Testis (tissue), 2 donors: ENCODE measurements around the gene PTPRN2.

ENCODE experiments used
- POLR2A ChIP-seq: fragments of 450-650 bp; IDR thresholded peaks from one replicate; pipeline ENCODE4 v1.6.1; 2017; ENCODE audit warnings: antibody characterized with exemption, mild to moderate bottlenecking, moderate library complexity
- TF ChIP-seq, protein P1 (sequence below), 3 experiments: fragments of 450-650 bp in 2 of 3; fragments of 200-600 bp in 1 of 3; sonication (generic) in 1 of 3; IDR thresholded peaks; one replicate each; pipeline ENCODE4 v1.5.1; 2016 to 2019; ENCODE audit warnings: antibody characterized with exemption in 3 of 3, mild to moderate bottlenecking in 2 of 3, moderate library complexity in 1 of 3

DNA sequence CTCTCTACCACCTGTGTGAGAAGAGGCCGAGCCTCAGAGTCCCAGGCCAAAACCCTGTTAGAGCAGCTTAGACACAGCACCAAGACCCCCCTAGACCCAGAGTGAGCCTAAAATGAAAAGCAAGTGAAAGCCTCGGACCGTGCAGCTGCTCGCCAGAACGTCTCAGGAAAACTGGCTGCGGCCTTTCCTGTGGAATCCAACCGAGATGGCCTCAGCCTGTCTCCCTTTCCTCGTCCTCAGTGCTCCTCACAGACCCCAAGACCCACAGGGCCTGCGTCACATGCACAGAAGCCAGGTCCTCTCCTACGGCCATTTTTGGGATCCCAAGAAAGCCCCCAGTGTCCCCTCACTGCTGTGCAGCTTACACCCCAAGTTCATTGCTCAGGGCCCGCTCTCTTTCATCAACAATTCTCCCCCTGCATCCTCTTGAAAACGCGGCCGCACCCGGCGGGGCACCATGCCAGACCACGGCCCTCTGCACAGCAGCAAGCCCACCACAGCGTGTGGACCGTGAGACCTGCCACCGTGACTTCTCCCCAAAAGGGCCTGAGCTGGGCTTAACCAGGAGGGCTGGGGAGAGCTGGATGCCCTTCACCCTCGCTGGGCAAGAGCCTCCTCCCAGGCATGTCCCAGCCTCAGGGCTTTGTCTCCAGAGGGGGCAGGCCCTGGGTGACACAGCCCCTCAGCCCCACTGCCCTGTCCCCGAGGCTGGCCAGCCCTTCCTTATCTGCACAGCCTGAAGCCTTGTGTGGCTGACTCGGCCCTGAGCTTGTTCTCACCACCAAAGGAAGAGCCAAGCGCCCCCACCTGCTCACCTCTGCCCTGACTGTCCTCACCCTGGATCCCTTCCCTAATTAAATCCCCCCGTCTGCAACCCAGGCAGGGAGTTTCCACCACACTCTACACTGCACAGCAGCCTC lies 142.9 kb downstream of the PTPRN2 start:
- TF ChIP-seq, protein P1, sequence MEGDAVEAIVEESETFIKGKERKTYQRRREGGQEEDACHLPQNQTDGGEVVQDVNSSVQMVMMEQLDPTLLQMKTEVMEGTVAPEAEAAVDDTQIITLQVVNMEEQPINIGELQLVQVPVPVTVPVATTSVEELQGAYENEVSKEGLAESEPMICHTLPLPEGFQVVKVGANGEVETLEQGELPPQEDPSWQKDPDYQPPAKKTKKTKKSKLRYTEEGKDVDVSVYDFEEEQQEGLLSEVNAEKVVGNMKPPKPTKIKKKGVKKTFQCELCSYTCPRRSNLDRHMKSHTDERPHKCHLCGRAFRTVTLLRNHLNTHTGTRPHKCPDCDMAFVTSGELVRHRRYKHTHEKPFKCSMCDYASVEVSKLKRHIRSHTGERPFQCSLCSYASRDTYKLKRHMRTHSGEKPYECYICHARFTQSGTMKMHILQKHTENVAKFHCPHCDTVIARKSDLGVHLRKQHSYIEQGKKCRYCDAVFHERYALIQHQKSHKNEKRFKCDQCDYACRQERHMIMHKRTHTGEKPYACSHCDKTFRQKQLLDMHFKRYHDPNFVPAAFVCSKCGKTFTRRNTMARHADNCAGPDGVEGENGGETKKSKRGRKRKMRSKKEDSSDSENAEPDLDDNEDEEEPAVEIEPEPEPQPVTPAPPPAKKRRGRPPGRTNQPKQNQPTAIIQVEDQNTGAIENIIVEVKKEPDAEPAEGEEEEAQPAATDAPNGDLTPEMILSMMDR (IDR thresholded peaks at IDR 0.05) = no peak
- no peak for TF ChIP-seq POLR2A
